Esophagus squamous epithelium (tissue), 4 donors: ENCODE measurements around the gene CXCR6.

Experiments used
- CTCF ChIP-seq, 6 experiments: fragments of 450-650 bp in 4 of 6; fragments of 200-600 bp in 2 of 6; sonication (generic) in 2 of 6; IDR thresholded peaks; one replicate each; pipeline ENCODE4 v1.5.1; 2016 to 2019; ENCODE audit warnings: antibody characterized with exemption in 6 of 6, mild to moderate bottlenecking in 4 of 6, moderate library complexity in 4 of 6
- POLR2A ChIP-seq, 4 donors: fragments of 450-650 bp; IDR thresholded peaks; one replicate each; pipeline ENCODE4 v1.6.1; 2017; ENCODE audit warnings: antibody characterized with exemption in 4 of 4, mild to moderate bottlenecking in 4 of 4, moderate library complexity in 3 of 4

GRCh38 chr3:45965653-45966052 is 22.4 kb downstream of the CXCR6 start:
- TF ChIP-seq CTCF (IDR thresholded peaks at IDR 0.05) (no peak), POLR2A (IDR thresholded peaks at IDR 0.05) (no peak)
